ENCODE results near the gene SMC1B. TPM values are rescaled to one million over a fixed set of nuclear protein-coding genes. Genes with fewer than 3 reads are reported as not detected.

The SMC1B gene
- total and polyA plus RNA-seq, 9 of the 15 experiments (the other 6 are each of a cell fraction or from before 2014, with no cell fraction given) = 0.03 TPM; not detected in 8

GRCh38 chr22:45309422-45310227 is 103.8 kb downstream of the SMC1B start, which contains the start of gene FAM118A (continued):
- TF ChIP-seq THAP12 (CRISPR knock-in tag; IDR thresholded peaks at IDR 0.05) (no peak), HEY1 (CRISPR knock-in tag; IDR thresholded peaks at IDR 0.05; ENCODE audit: borderline replicate concordance) (no peak), ATF7 (IDR thresholded peaks at IDR 0.05) (peak; percentile 63; the same call in 1 of the 2 replicates), MECOM (CRISPR knock-in tag; IDR thresholded peaks at IDR 0.05) (no peak), JUNB (CRISPR knock-in tag; conservative IDR thresholded peaks at IDR 0.05) (no peak), HMBOX1 (IDR thresholded peaks at IDR 0.05) (no peak), ILF3 (IDR thresholded peaks at IDR 0.05; ENCODE audit: borderline replicate concordance) (no peak), NFYB (IDR thresholded peaks at IDR 0.05; ENCODE audit: extremely low read depth, insufficient read length) (no peak), BCL6 (CRISPR knock-in tag; IDR thresholded peaks at IDR 0.05) (no peak), FOXA3 (CRISPR knock-in tag; conservative IDR thresholded peaks at IDR 0.05 in 1 of 2, IDR thresholded peaks at IDR 0.05 in 1 of 2) (no peak), POU5F1 (IDR thresholded peaks at IDR 0.05; ENCODE audit: borderline replicate concordance, low read depth, low read length, partially characterized antibody) (no peak), NR2C1 (IDR thresholded peaks at IDR 0.05) (no peak), NR2C1 (tag; IDR thresholded peaks at IDR 0.05) (no peak), ZNF316 (IDR thresholded peaks at IDR 0.05) (no peak), KAT7 (CRISPR knock-in tag; IDR thresholded peaks at IDR 0.05; ENCODE audit: borderline replicate concordance) (no peak; the same call in 1 of the 2 replicates), U2AF1 (optimal IDR thresholded peaks at IDR 0.05; ENCODE audit: low read depth, low read length) (peak; percentile 54), HOMEZ (CRISPR knock-in tag; IDR thresholded peaks at IDR 0.05) (no peak), RBM25 (IDR thresholded peaks at IDR 0.05; ENCODE audit: low read depth, low read length, severe bottlenecking) (peak; percentile 51), BHLHE40 (IDR thresholded peaks at IDR 0.05; ENCODE audit: low read length) (no peak), SMAD4 (CRISPR knock-in tag; conservative IDR thresholded peaks at IDR 0.05) (0 out of 2 replicates have a peak, but pooled peaks have one; percentile 64), NFXL1 (CRISPR knock-in tag; IDR thresholded peaks at IDR 0.05) (no peak), L3MBTL2 (IDR thresholded peaks at IDR 0.05) (0 out of 2 replicates have a peak, but pooled peaks have one; percentile 45), HMGN3 (IDR thresholded peaks at IDR 0.05; ENCODE audit: borderline replicate concordance, extremely low read depth, insufficient read length, low read depth, low read length) (peak; percentile 80), MEIS2 (IDR thresholded peaks at IDR 0.05; ENCODE audit: partially characterized antibody) (peak; percentile 66), MTA3 (IDR thresholded peaks at IDR 0.05; ENCODE audit: borderline replicate concordance) (peak; percentile 62; the same call in 1 of the 2 replicates)

All from K562 (cell line).